Skin epidermis (tissue), 12 donors: ENCODE results near the gene GALNT11.
"Not testable (repeated sequence)": the region's sequence is repeated elsewhere in the genome, so short reads cannot be mapped to it uniquely, and the experiment has no call there.

Experiments used
- H3K27ac ChIP-seq, 21 experiments: fragments of 200-600 bp; sonication (generic) in 11 of 21; one replicate each; pipeline ENCODE4 v1.5.0; 2020; ENCODE audit warnings: mild to moderate bottlenecking in 3 of 21, inconsistent platforms in 2 of 21, moderate library complexity in 2 of 21
- H3K4me3 ChIP-seq, 7 experiments: fragments of 200-600 bp; sonication (generic) in 2 of 7; one replicate each; pipeline ENCODE4 v1.5.0; 2020; ENCODE audit warnings: inconsistent platforms in 2 of 7, mild to moderate bottlenecking in 2 of 7, moderate library complexity in 1 of 7

Gene GALNT11

GRCh38 chr7:152065800-152066344 is 40.4 kb downstream of the GALNT11 start:
- H3K27ac ChIP-seq, H3K4me3 ChIP-seq: not testable (repeated sequence)

- no peak overlapping the region for H3K4me3 ChIP-seq
- H3K27ac ChIP-seq: no peak overlapping the region
These were observed 46.9 kb downstream of the GALNT11 start for GRCh38 chr7:152072421-152072820.

GRCh38 chr7:152073352-152073751 is 47.9 kb downstream of the GALNT11 start:
- no peak overlapping the region for H3K27ac ChIP-seq

GRCh38 chr7:152074673-152075072 is 49.2 kb downstream of the GALNT11 start:
- no peak overlapping the region for H3K4me3 ChIP-seq
- H3K27ac ChIP-seq: peak overlapping the region in 1 of 21 experiments; percentile 30

More at GRCh38 chr7:152073352-152073751, 47.9 kb downstream of the GALNT11 start:
- no peak overlapping the region for H3K4me3 ChIP-seq

GRCh38 chr7:152075379-152075778 is 49.9 kb downstream of the GALNT11 start:
- not testable (repeated sequence) for H3K27ac ChIP-seq, H3K4me3 ChIP-seq

- no peak overlapping the region for H3K4me3 ChIP-seq
- peak overlapping the region in 2 of 21 experiments; percentile 17 to 24 for H3K27ac ChIP-seq
These were observed 50.9 kb downstream of the GALNT11 start for GRCh38 chr7:152076324-152076821.

GRCh38 chr7:152076940-152077933 is 51.8 kb downstream of the GALNT11 start:
- H3K27ac ChIP-seq: peak overlapping the region in 3 of 21 experiments; percentile 15 to 34 (median 24)
- no peak overlapping the region for H3K4me3 ChIP-seq

GRCh38 chr7:152078025-152078424 is 52.6 kb downstream of the GALNT11 start:
- no peak overlapping the region for H3K27ac ChIP-seq
- no peak overlapping the region for H3K4me3 ChIP-seq

- no peak overlapping the region for H3K27ac ChIP-seq
- H3K4me3 ChIP-seq: no peak overlapping the region
These were observed 53.3 kb downstream of the GALNT11 start for GRCh38 chr7:152078786-152079185.

- Histone ChIP-seq H3K27ac (no peak overlapping the region), H3K4me3 (no peak overlapping the region)
These were observed 55.6 kb downstream of the GALNT11 start for GRCh38 chr7:152081088-152081487.

- H3K27ac ChIP-seq: peak overlapping the region in 5 of 21 experiments; percentile 13 to 29 (median 21)
These were observed 56.7 kb downstream of the GALNT11 start for GRCh38 chr7:152082073-152082721.

GRCh38 chr7:152085131-152085530 is 59.7 kb downstream of the GALNT11 start:
- Histone ChIP-seq H3K27ac (no peak overlapping the region), H3K4me3 (no peak overlapping the region)

More at GRCh38 chr7:152082073-152082721, 56.7 kb downstream of the GALNT11 start:
- not testable (repeated sequence) for H3K4me3 ChIP-seq

- no peak overlapping the region for H3K4me3 ChIP-seq
These were observed 61.0 kb downstream of the GALNT11 start for GRCh38 chr7:152086513-152086912.

GRCh38 chr7:152089183-152089582 is 63.7 kb downstream of the GALNT11 start:
- Histone ChIP-seq H3K27ac (no peak overlapping the region), H3K4me3 (no peak overlapping the region)

More at GRCh38 chr7:152086513-152086912, 61.0 kb downstream of the GALNT11 start:
- no peak overlapping the region for H3K27ac ChIP-seq

GRCh38 chr7:152090747-152091146 is 65.3 kb downstream of the GALNT11 start:
- no peak overlapping the region for H3K27ac ChIP-seq
- H3K4me3 ChIP-seq: no peak overlapping the region

- no peak overlapping the region for H3K4me3 ChIP-seq
These were observed 68.2 kb downstream of the GALNT11 start for GRCh38 chr7:152093717-152094116.

GRCh38 chr7:152095771-152096170 is 70.3 kb downstream of the GALNT11 start:
- no peak overlapping the region for H3K27ac ChIP-seq
- no peak overlapping the region for H3K4me3 ChIP-seq

More at GRCh38 chr7:152093717-152094116, 68.2 kb downstream of the GALNT11 start:
- H3K27ac ChIP-seq: no peak overlapping the region

- H3K4me3 ChIP-seq: no peak overlapping the region
- H3K27ac ChIP-seq: no peak overlapping the region
These were observed 71.9 kb downstream of the GALNT11 start for GRCh38 chr7:152097330-152097729.

- H3K27ac ChIP-seq: no peak overlapping the region
- H3K4me3 ChIP-seq: no peak overlapping the region
These were observed 77.6 kb downstream of the GALNT11 start for GRCh38 chr7:152103066-152103465.

- H3K4me3 ChIP-seq: no peak overlapping the region
- no peak overlapping the region for H3K27ac ChIP-seq
These were observed 78.2 kb downstream of the GALNT11 start for GRCh38 chr7:152103691-152104090.
